ENCODE data around the gene CTSK. TPM values are rescaled to one million over a fixed set of nuclear protein-coding genes. Genes with fewer than 3 reads are reported as not detected.
"Not testable (repeated sequence)": the region's sequence is repeated elsewhere in the genome, so short reads cannot be mapped to it uniquely, and the experiment has no call there.

Gene CTSK
- total and polyA plus RNA-seq, 7 donors, result 7.6 to 114 (median 66.3) TPM

DNA sequence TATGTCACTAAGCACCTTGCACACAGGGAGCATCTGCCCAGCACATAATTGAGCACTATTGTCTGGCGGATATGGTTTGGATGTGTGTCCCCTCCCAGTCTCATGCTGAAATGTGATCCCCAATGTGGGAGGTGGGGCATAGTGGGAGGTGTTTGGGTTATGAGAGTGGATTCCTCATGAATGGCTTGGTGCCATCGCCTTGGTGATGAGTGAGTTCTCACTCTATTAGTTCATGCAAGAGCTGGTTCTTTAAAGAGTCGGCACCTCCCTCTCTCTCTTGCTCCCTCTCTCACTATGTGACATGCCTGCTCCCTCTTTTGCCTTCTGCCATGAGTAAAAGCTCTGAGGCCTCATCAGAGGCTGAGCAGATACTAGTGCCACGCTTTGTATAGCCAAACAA lies 9.5 kb downstream of the CTSK start:
- H3K36me3 ChIP-seq, result peaks cover 3 to 69% (median 11%) of the 10 kb centered on the region in 4 donors
- H3K9me3 ChIP-seq, result no peaks in the 10 kb centered on the region
- H3K4me1 ChIP-seq, result no peaks in the 10 kb centered on the region
- no peak overlapping the region for H3K4me3 ChIP-seq
- TF ChIP-seq POLR2AphosphoS5 (IDR thresholded peaks at IDR 0.05), result no peak
- no peak for TF ChIP-seq EP300 (IDR thresholded peaks at IDR 0.05)
- no peak for TF ChIP-seq POLR2A (IDR thresholded peaks at IDR 0.05)
- TF ChIP-seq, protein P1, sequence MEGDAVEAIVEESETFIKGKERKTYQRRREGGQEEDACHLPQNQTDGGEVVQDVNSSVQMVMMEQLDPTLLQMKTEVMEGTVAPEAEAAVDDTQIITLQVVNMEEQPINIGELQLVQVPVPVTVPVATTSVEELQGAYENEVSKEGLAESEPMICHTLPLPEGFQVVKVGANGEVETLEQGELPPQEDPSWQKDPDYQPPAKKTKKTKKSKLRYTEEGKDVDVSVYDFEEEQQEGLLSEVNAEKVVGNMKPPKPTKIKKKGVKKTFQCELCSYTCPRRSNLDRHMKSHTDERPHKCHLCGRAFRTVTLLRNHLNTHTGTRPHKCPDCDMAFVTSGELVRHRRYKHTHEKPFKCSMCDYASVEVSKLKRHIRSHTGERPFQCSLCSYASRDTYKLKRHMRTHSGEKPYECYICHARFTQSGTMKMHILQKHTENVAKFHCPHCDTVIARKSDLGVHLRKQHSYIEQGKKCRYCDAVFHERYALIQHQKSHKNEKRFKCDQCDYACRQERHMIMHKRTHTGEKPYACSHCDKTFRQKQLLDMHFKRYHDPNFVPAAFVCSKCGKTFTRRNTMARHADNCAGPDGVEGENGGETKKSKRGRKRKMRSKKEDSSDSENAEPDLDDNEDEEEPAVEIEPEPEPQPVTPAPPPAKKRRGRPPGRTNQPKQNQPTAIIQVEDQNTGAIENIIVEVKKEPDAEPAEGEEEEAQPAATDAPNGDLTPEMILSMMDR (IDR thresholded peaks at IDR 0.05), result no peak
- no peaks in the 10 kb centered on the region for H3K27me3 ChIP-seq
- WGBS, 2 donors, result 88 to 97% methylated on average over 4 of the region's 4 CpGs
- intact Hi-C loops (cut with DNase I), result no loop called here
- H3K27ac ChIP-seq, result no peak overlapping the region
- DNase-seq, result no peak

DNA sequence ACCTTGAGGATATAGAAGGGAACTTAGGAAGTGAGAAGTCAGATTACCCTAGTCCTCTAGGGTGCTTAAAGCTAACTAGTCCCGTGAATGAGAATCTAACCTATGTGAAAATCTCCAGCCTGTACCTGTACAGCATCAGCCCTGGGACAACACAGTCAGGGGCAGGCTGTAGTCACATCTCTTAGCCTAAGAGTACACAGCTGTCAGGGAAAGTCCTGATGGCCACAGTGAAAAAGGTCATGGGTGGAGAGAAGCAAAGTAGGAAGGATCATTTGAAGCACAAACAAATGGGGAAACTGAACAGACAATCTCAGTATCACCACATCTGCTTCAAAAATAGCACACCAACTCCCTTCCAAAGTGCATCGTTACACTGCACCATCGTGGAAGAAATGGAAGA lies 11.7 kb downstream of the CTSK start:
- H3K4me1 ChIP-seq, result no peaks in the 10 kb centered on the region
- no peak overlapping the region for H3K4me3 ChIP-seq
- no peak for DNase-seq
- 87 to 92% methylated on average over 3 of the region's 3 CpGs for WGBS, 2 donors
- H3K27ac ChIP-seq, result no peak overlapping the region
- H3K9me3 ChIP-seq, result no peaks in the 10 kb centered on the region
- peaks cover 3 to 55% (median 11%) of the 10 kb centered on the region in 4 donors for H3K36me3 ChIP-seq
- TF ChIP-seq, protein P1 (IDR thresholded peaks at IDR 0.05), result no peak
- TF ChIP-seq EP300 (IDR thresholded peaks at IDR 0.05) (no peak), POLR2A (IDR thresholded peaks at IDR 0.05) (no peak), POLR2AphosphoS5 (IDR thresholded peaks at IDR 0.05) (no peak)
- no peaks in the 10 kb centered on the region for H3K27me3 ChIP-seq
- intact Hi-C loops (cut with DNase I), result no loop called here

DNA sequence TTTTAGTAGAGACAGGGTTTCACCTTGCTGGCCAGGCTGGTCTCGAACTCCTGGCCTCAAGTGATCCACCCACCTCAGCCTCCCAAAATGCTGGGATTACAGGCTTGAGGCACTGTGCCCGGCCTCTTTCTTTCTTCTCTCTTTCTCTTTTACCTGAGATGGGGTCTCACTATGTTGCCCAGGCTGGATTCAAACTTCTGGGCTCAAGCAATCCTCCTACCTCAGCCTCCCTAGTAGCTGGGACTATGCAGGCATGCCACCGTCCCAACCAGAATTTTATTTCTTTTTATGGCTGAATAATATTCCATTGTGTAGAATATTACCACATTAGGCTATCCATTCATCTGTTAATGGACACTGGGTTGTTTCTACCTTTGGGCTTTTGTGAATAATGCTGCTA lies 14.3 kb downstream of the CTSK start:
- DNase-seq; intact Hi-C loops (cut with DNase I); H3K4me1 ChIP-seq; H3K27me3 ChIP-seq; H3K9me3 ChIP-seq; H3K4me3 ChIP-seq; H3K27ac ChIP-seq: not testable (repeated sequence)
- H3K36me3 ChIP-seq, result peaks cover 3 to 37% (median 6%) of the 10 kb centered on the region in 4 donors
- WGBS, 2 donors, result 97 to 99% methylated on average over 3 of the region's 3 CpGs

DNA sequence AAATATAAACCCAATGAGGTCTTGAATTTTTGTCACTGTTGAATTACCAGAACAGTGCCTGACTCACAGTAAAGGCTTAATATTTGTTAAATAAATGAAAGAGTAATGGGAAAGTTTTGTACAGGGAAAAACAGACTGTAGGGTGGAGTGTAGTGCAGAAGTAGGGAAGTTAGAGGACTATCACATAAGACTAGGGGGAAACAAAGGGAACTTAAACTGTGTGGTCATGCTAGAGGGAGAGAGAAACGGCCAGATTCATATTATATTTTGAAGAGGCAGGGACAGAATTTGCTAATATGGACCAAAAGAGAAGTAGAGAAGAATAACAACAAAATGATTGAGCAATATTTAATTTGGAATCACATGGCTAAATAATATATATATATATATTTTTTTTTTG lies 14.8 kb downstream of the CTSK start:
- TF ChIP-seq EP300 (IDR thresholded peaks at IDR 0.05) (no peak), POLR2A (IDR thresholded peaks at IDR 0.05) (no peak), POLR2AphosphoS5 (IDR thresholded peaks at IDR 0.05) (no peak)
- TF ChIP-seq, protein P1 (IDR thresholded peaks at IDR 0.05), result no peak
- H3K27me3 ChIP-seq, result no peaks in the 10 kb centered on the region
- no peak overlapping the region for H3K27ac ChIP-seq
- intact Hi-C loops (cut with DNase I), result no loop called here
- no peaks in the 10 kb centered on the region for H3K9me3 ChIP-seq
- no peak for DNase-seq
- peaks cover 0 to 31% (median under 1%) of the 10 kb centered on the region in 4 donors for H3K36me3 ChIP-seq
- 70 to 95% methylated on average over 1 of the region's 1 CpG for WGBS, 2 donors
- no peak overlapping the region for H3K4me3 ChIP-seq
- no peaks in the 10 kb centered on the region for H3K4me1 ChIP-seq

DNA sequence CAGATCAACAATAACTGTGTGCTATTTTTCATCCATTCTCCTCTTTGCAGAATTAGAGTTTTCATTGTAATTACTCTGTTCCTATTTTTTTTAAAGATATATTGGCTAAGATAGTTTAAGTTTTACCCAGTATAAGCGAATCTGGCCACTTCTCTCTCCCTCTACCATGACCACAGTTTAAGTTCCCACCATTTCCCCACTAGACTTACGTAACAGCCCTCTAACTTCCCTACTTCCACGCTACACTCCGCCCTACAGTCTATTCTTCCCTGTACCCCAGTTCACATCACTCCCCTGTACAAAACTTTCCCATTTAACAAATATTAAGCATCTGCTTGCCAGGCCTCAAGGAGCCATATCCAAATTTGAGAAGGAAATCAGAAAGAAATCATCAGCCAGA lies 16.5 kb downstream of the CTSK start:
- 80 to 95% methylated on average over 4 of the region's 4 CpGs for WGBS, 2 donors
- intact Hi-C loops (cut with DNase I), result no loop called here
- H3K4me1 ChIP-seq, result no peaks in the 10 kb centered on the region
- H3K36me3 ChIP-seq, result peaks cover 0 to 15% (median 0%) of the 10 kb centered on the region in 4 donors
- no peak overlapping the region for H3K27ac ChIP-seq
- DNase-seq, result no peak
- H3K9me3 ChIP-seq, result no peaks in the 10 kb centered on the region
- H3K27me3 ChIP-seq, result no peaks in the 10 kb centered on the region
- TF ChIP-seq POLR2AphosphoS5 (IDR thresholded peaks at IDR 0.05), result no peak
- TF ChIP-seq EP300 (IDR thresholded peaks at IDR 0.05), result no peak
- TF ChIP-seq, protein P1 (IDR thresholded peaks at IDR 0.05), result no peak
- TF ChIP-seq POLR2A (IDR thresholded peaks at IDR 0.05), result no peak
- H3K4me3 ChIP-seq, result no peak overlapping the region

Data from sigmoid colon (tissue), 7 donors.